GM10248 (cell line): Measurements from ENCODE around the gene CHST12.
"Not testable (repeated sequence)": the region's sequence is repeated elsewhere in the genome, so short reads cannot be mapped to it uniquely, and the experiment has no call there.

Experiments
- CTCF ChIA-PET: fragments of 300-600 bp; sonication (Branson Sonifier 250); formaldehyde crosslinking; extraction: SDS; loops from one replicate; lab custom pipeline; 2021; ENCODE audit warnings: antibody characterized with exemption; lab: Yijun Ruan, JAX
- POLR2A ChIA-PET: fragments of 350-650 bp; sonication (Branson Sonifier 250); formaldehyde crosslinking; extraction: SDS; loops from one replicate; lab custom pipeline; 2020; ENCODE audit warnings: antibody characterized with exemption; lab: Yijun Ruan, JAX
- DNase-seq: peaks from one replicate; pipeline ENCODE4 v3.0.0; 2012; ENCODE audit errors: extremely low spot score
- CTCF ChIP-seq: IDR thresholded peaks from 2 replicates; pipeline ENCODE4 v1.5.1; 2012; ENCODE audit warnings: mild to moderate bottlenecking, low read depth; ENCODE audit errors: extremely low read depth, missing control alignments, control extremely low read depth

CHST12 gene

DNA sequence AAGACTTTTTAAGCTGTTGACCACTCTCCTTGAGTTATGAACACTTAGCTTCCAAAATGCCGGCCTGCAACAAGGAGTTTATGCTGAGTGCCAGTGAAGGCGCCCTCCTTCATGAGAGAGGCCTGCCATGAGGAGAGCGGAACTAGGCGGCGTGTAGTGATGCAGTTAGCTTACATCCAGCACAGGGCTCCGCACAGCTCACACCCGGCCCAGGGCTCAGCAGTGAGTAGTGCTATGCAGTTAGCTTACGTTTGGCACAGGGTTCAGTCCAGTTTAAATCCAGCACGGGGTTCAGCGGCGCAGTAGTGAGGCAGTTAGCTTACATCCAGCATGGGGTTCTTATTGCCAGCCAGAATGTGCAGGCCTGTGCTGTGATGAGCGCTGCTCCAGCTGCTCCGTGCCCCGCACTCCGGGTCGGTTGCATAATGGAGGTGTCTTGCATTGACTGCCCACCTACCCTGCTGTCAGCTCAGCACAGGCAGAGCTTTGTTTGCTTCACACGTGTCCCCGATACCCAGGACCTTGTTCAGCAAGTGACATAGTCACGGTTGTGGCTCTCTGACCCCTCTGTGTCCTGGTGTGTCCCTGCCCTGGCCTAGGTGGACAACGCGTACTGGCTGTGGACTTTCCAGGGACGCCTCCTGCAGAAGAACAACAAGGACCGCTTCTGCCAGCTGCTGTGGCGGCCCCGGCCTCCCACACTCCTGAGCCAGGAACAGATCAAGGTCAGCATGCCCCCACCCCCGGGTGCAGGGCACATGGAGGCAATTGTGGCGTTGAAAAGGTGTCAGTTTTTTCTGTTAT is 26.9 kb upstream of the CHST12 start:
- no peak for DNase-seq
- no peak for TF ChIP-seq CTCF
- POLR2A ChIA-PET, result interaction anchor here (0.6 to 1.1 kb wide), 2 partner anchors 10 to 19 kb away, joined by 4 to 13 read pairs; no protein-coding TSS in a partner anchor
- CTCF ChIA-PET, result interaction anchor here (0.8 to 1.2 kb wide), 4 partner anchors 8 to 21 kb away, joined by 3 read pairs; partner anchors contain the start of gene EIF3B

GRCh38 chr7:2377492-2377891 is 25.9 kb upstream of the CHST12 start:
- CTCF ChIA-PET, DNase-seq, POLR2A ChIA-PET: not testable (repeated sequence)

- POLR2A ChIA-PET, CTCF ChIA-PET, DNase-seq: not testable (repeated sequence)
These were observed 25.3 kb upstream of the CHST12 start for GRCh38 chr7:2378125-2378524.

GRCh38 chr7:2379161-2379560 is 24.2 kb upstream of the CHST12 start:
- no peak for DNase-seq
- POLR2A ChIA-PET, result no interaction called here
- CTCF ChIA-PET, result interaction anchor here (0.6 to 1.3 kb wide), 2 partner anchors 14 to 20 kb away, joined by 3 to 4 read pairs; no protein-coding TSS in a partner anchor
- TF ChIP-seq CTCF, result no peak

- POLR2A ChIA-PET, result interaction anchor here (0.6 kb wide), 1 partner anchor 18 kb away, joined by 5 read pairs; no protein-coding TSS in a partner anchor
- TF ChIP-seq CTCF, result no peak
- DNase-seq, result no peak
- CTCF ChIA-PET, result interaction anchor here (1.3 kb wide), 1 partner anchor 20 kb away, joined by 4 read pairs; no protein-coding TSS in a partner anchor
These were observed 23.5 kb upstream of the CHST12 start for GRCh38 chr7:2379821-2380450.

DNA sequence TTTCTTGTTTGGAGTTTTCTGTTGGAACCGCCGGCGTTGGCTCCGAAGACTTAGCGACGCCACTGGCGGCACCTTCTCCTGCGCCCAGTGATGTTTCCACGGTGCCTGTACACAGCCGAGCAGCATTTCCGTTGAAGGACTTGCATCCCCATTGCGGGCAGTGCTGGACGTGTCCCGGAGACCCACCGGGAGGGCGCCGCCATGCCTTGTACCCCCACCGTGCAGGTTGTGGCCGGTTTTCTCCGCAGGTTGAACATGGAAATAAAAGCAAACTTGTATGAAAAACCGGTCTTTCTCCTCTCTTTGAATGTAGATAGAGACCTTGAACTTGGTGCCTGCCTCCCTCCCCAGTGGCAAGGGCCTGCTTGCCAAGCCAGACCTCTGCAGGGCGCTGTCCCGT is 22.9 kb upstream of the CHST12 start:
- no peak for TF ChIP-seq CTCF
- CTCF ChIA-PET, result no interaction called here
- POLR2A ChIA-PET, result interaction anchor here (0.6 kb wide), 1 partner anchor 17 kb away, joined by 5 read pairs; no protein-coding TSS in a partner anchor
- DNase-seq, result no peak

DNA sequence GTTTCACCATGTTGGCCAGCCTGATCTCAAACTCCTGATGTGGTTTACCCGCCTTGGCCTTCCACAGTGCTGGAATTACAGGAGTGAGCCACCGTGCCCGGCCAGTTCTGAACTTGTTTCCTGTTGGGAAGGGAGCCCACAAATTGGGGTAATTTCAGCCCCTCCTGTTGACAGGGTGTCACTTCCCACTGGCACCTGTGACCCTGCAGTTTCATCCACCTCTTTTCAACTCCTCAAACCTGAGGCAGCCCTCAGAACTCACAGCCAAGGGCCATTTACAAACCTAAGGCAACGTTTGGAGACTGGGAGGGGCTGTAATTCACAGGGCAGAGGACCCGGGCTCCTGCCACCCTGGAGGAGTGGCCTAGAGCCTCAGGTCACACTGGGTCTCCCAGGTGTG is 22.2 kb upstream of the CHST12 start:
- ChIA-PET CTCF (no interaction called here), POLR2A (no interaction called here)
- TF ChIP-seq CTCF, result no peak
- no peak for DNase-seq
